Activated naive CD8-positive, alpha-beta T cell treated with anti-CD3 and anti-CD28 coated beads, Interleukin-2, amount 50 U/mL, for 24 hours (primary cell): ENCODE results near the gene DDX21.
"Not testable (repeated sequence)": the region's sequence is repeated elsewhere in the genome, so short reads cannot be mapped to it uniquely, and the experiment has no call there.

ENCODE experiments used
- ATAC-seq: fragments of 150-1000 bp; cut with Tn5 transposase; one replicate; pipeline ENCODE4 v1.10.0; 2021
- DNase-seq: peaks from one replicate; pipeline ENCODE4 v3.0.0; 2021
- H3K27ac Mint-ChIP-seq: one replicate; pipeline ENCODE4 v1.8.0; 2021; ENCODE audit warnings: mild to moderate bottlenecking, mixed read lengths
- H3K27me3 Mint-ChIP-seq: one replicate; pipeline ENCODE4 v1.8.0; 2021; ENCODE audit warnings: mixed read lengths
- H3K36me3 Mint-ChIP-seq: one replicate; pipeline ENCODE4 v1.8.0; 2021; ENCODE audit warnings: low read depth, mixed read lengths
- H3K4me1 Mint-ChIP-seq: one replicate; pipeline ENCODE4 v1.8.0; 2021; ENCODE audit warnings: mixed read lengths
- H3K4me3 Mint-ChIP-seq: one replicate; pipeline ENCODE4 v1.8.0; 2021; ENCODE audit warnings: mild to moderate bottlenecking, moderate library complexity, mixed read lengths
- H3K9me3 Mint-ChIP-seq: one replicate; pipeline ENCODE4 v1.8.0; 2021; ENCODE audit warnings: mixed read lengths

Gene DDX21

DNA sequence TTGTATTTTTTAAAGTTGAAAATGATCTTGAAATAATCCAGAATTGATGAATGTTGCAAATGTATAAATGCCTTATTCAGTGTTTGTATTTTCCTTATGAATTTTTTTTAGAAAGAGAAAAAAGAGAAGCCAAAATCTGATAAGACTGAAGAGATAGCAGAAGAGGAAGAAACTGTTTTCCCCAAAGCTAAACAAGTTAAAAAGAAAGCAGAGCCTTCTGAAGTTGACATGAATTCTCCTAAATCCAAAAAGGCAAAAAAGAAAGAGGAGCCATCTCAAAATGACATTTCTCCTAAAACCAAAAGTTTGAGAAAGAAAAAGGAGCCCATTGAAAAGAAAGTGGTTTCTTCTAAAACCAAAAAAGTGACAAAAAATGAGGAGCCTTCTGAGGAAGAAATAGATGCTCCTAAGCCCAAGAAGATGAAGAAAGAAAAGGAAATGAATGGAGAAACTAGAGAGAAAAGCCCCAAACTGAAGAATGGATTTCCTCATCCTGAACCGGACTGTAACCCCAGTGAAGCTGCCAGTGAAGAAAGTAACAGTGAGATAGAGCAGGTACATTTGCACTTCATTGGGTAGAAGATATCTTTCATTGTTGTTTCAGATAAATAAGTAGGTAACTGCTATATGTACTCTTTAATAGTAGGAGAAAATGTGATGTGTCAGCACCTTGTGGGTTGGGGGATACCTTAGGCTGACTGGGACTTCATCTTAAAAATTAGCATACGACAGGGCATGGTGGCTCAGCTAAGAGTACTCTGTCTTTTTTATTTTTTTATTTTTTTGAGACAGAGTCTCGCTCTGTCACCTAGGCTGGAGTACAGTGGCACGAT lies 3.9 kb downstream of the DDX21 start:
- H3K4me3 Mint-ChIP-seq = peak overlapping the region; percentile 60
- H3K9me3 Mint-ChIP-seq = no peaks in the 10 kb centered on the region
- ATAC-seq (no peak), DNase-seq (no peak)
- H3K27ac Mint-ChIP-seq = peak overlapping the region; percentile 56
- peaks cover 55% of the 10 kb centered on the region for H3K4me1 Mint-ChIP-seq
- peaks cover 75% of the 10 kb centered on the region for H3K36me3 Mint-ChIP-seq
- H3K27me3 Mint-ChIP-seq = no peaks in the 10 kb centered on the region

DNA sequence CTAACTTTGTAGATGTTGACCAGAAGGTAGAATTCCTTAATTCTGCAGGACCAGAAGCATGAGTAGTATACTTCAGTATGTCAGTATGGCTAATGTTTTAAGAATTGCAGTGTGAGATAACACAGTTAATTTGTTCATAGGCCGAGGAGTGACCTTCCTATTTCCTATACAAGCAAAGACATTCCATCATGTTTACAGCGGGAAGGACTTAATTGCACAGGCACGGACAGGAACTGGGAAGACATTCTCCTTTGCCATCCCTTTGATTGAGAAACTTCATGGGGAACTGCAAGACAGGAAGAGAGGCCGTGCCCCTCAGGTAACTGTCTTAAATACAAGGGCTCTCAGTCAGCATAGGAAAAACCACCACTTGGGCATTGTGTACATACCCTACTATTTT lies 7.2 kb downstream of the DDX21 start:
- DNase-seq (no peak), ATAC-seq (no peak)
- no peak overlapping the region for H3K27ac Mint-ChIP-seq
- H3K27me3 Mint-ChIP-seq = no peaks in the 10 kb centered on the region
- H3K36me3 Mint-ChIP-seq = peaks cover 83% of the 10 kb centered on the region
- peaks cover 40% of the 10 kb centered on the region for H3K4me1 Mint-ChIP-seq
- no peaks in the 10 kb centered on the region for H3K9me3 Mint-ChIP-seq
- no peak overlapping the region for H3K4me3 Mint-ChIP-seq

DNA sequence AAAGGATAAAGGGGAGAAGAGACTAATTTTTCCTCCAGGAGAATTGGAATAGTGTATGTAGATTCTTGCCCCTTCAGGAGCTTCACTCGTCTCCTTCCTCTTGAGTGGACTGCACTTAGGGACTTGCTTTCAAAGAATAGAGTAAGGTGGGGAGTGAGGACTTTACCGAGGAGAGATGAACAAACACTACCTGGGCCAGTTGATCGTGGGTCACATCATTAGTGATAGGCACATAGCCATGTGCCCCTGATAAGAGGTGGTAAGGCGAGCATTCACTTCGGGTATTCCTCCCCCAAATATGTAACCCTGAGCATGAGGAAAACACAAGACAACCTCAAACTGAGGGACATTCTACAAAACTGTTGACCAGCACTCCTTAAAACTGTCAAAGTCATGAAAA lies 18.0 kb downstream of the DDX21 start:
- Mint-ChIP-seq H3K36me3 (peaks cover 82% of the 10 kb centered on the region), H3K4me1 (no peaks in the 10 kb centered on the region), H3K27ac (peak overlapping the region; percentile 15), H3K27me3 (no peaks in the 10 kb centered on the region), H3K4me3 (no peak overlapping the region), H3K9me3 (no peaks in the 10 kb centered on the region)
- ATAC-seq (no peak), DNase-seq (no peak)

DNA sequence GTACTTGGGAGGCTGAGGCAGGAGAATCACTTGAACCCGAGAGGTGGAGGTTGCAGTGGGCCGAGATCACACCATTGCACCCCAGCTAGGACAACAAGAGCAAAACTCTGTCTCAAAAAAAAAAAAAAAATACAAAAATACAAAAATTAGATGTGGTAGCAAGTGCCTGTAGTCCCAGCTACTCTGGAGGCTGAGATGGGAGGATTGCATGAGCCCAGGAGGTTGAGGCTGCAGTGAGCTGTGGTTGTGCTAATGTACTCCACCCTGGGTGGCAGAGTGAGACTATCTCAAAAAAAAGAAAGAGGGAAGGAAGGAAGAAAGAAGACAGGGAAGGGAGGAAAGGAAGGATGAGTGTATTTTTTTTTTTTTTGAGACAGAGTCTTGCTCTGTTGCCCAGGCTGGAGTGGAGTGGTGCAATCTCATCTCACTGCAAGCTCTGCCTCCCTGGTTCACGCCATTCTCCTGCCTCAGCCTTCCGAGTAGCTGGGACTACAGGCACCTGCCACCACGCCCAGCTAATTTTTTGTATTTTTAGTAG lies 20.0 kb downstream of the DDX21 start:
- ATAC-seq, H3K4me3 Mint-ChIP-seq, H3K4me1 Mint-ChIP-seq, DNase-seq, H3K27ac Mint-ChIP-seq, H3K27me3 Mint-ChIP-seq, H3K9me3 Mint-ChIP-seq: not testable (repeated sequence)
- H3K36me3 Mint-ChIP-seq = peaks cover 86% of the 10 kb centered on the region

DNA sequence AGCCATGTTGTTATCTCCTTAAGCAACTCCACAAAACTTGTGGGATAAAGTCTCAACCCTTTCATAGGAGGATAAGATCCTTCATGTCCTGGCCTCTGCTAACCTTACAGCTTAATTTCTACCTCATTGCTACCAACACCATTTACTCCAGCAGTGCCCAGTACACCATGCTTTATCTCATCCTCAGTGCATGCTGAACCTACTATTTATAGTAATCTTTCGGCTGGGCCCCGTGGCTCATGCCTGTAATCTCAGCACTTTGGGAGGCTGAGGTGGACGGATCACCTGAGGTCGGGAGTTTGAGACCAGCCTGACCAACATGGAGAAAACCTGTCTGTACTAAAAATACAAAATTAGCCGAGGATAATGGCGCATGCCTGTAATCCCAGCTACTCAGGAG lies 23.8 kb downstream of the DDX21 start:
- not testable (repeated sequence) for DNase-seq, H3K27me3 Mint-ChIP-seq, H3K4me3 Mint-ChIP-seq, H3K9me3 Mint-ChIP-seq, H3K4me1 Mint-ChIP-seq, ATAC-seq
- Mint-ChIP-seq H3K36me3 (peaks cover 85% of the 10 kb centered on the region), H3K27ac (peak overlapping the region; percentile 40)

DNA sequence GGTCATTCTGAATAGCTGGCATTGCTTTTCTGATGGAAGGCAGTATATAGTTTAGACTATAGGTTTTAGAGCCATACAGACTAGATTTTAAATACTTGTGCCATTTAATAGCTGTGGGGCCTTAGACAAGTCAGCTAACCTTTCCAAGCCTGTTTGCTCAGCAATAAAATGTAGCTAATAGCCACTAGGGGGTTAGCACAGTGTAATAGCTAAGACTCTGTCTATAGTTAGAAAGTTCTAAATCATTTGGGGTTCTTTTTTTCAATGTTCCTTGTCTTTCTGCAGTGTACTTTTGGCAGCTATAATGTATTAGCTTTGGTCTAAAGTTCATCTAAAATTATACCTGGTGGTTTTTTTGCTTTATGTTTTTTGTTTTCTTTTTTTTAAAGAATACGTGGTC lies 25.1 kb downstream of the DDX21 start:
- no peak overlapping the region for H3K27ac Mint-ChIP-seq
- H3K4me3 Mint-ChIP-seq = no peak overlapping the region
- no peaks in the 10 kb centered on the region for H3K9me3 Mint-ChIP-seq
- ATAC-seq (peak; percentile 58), DNase-seq (no peak)
- no peaks in the 10 kb centered on the region for H3K27me3 Mint-ChIP-seq
- peaks cover 2% of the 10 kb centered on the region for H3K4me1 Mint-ChIP-seq
- peaks cover 82% of the 10 kb centered on the region for H3K36me3 Mint-ChIP-seq

DNA sequence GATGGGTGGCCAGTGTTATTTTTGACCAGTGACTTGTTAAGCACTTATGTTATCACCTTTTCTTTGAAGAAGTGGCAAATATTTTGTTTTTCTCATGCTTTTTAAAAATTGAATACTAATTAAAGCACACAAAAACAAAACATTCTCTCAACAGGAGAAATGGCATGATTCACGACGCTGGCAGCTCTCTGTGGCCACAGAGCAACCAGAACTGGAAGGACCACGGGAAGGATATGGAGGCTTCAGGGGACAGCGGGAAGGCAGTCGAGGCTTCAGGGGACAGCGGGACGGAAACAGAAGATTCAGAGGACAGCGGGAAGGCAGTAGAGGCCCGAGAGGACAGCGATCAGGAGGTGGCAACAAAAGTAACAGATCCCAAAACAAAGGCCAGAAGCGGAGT lies 26.4 kb downstream of the DDX21 start:
- H3K27me3 Mint-ChIP-seq = no peaks in the 10 kb centered on the region
- DNase-seq (no peak), ATAC-seq (no peak)
- no peak overlapping the region for H3K27ac Mint-ChIP-seq
- no peak overlapping the region for H3K4me3 Mint-ChIP-seq
- H3K4me1 Mint-ChIP-seq = peaks cover 7% of the 10 kb centered on the region
- peaks cover 75% of the 10 kb centered on the region for H3K36me3 Mint-ChIP-seq
- H3K9me3 Mint-ChIP-seq = no peaks in the 10 kb centered on the region

DNA sequence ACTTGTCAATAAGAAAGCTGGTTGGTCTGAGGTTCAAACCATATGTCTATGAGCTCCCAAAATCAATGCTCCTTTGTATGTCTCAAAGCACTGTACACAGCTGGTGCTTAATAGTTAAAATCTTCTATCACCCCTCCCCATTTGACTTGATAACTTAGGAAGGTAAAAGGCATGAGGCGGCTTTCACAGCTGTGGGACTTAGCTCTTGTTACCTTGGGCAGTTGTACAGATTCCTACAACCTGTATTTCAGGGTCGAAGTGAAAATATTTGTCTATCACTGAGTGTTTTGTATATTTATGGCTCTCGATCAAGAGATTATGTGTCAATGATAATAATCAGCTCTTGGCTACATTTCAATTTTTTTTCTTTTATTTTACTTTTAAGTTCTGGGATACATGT lies 31.6 kb downstream of the DDX21 start:
- peak overlapping the region; percentile 95 for H3K27ac Mint-ChIP-seq
- H3K36me3 Mint-ChIP-seq = peaks cover 39% of the 10 kb centered on the region
- H3K27me3 Mint-ChIP-seq = peaks cover 2% of the 10 kb centered on the region
- DNase-seq (no peak), ATAC-seq (no peak)
- peaks cover 48% of the 10 kb centered on the region for H3K4me1 Mint-ChIP-seq
- H3K9me3 Mint-ChIP-seq = no peaks in the 10 kb centered on the region
- peak overlapping the region; percentile 95 for H3K4me3 Mint-ChIP-seq

DNA sequence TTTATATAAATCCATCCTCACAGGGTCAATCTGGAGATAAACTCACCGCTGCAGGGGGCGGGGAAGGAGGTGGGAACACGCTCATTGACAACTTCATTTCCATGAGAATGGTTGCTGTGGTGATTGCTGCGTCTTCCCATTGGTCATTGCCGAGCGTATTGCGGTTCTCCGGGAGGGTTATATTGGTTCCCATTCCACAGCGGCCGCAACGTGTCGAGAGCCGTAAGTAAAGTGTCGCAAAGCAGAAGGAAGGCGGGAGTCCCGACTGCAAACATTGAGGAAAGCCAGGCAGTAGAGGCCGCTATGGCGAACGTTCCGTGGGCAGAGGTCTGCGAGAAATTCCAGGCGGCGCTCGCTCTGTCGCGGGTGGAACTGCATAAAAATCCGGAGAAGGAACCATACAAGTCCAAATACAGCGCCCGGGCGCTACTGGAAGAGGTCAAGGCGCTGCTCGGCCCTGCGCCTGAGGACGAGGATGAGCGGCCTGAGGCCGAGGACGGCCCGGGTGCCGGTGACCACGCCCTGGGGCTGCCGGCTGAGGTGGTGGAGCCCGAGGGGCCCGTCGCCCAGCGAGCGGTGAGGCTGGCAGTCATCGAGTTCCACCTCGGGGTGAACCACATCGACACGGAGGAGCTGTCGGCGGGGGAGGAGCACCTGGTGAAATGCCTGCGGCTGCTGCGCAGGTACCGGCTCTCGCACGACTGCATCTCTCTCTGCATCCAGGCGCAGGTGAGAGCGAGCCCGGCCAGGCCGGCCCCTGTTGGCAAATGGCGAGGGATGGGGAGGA lies 32.8 kb downstream of the DDX21 start, which contains the start of gene KIFBP:
TSS of gene KIFBP (plus strand) at position 274 of the 787 bp plus-strand sequence. CDS start at position 304, 30 bp downstream.
- peak within 1 kb of the TSS; percentile 95 for H3K4me3 Mint-ChIP-seq
- DNase-seq (peak; percentile 83), ATAC-seq (peak; percentile 87)
- peak within 1 kb of the TSS; percentile 95 for H3K27ac Mint-ChIP-seq
- peaks cover 2% of the 10 kb centered on the region for H3K27me3 Mint-ChIP-seq
- peaks cover 29% of the 10 kb centered on the region for H3K36me3 Mint-ChIP-seq
- peaks cover 56% of the 10 kb centered on the region for H3K4me1 Mint-ChIP-seq
- no peaks in the 10 kb centered on the region for H3K9me3 Mint-ChIP-seq

DNA sequence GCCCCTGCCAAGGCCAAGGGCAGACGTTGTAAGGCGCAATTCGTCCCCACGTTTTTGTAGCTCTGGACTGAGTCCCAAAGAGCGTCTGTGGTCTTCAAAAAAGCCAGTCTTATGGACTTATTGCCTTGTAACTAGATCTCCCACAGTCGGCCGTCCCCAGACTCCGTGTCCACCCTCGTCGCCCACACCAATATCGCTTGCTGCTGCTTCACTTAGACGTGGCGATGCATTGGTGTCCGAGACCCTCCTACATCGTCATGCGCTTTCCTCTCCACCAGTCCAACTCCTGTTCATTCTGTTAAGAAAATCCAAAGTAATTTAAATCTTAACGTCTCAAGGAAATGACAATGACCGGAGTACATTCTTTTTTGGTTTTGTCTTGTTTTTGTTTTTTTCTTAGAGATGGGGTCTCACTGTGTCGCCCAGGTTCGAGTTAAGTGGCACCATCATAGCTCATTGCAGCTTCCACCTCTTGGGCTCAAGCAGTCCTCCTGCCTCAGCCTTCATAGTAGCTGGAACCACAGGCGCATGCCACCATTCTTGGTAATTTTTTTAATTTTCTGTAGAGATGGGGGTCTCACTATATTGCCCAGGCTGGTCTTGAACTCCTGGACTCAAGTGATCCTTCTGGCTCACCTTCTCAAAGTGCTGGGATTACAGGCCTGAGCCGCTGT lies 33.5 kb downstream of the DDX21 start:
- peak overlapping the region; percentile 73 for H3K27ac Mint-ChIP-seq
- H3K4me1 Mint-ChIP-seq = peaks cover 56% of the 10 kb centered on the region
- DNase-seq (no peak), ATAC-seq (no peak)
- H3K27me3 Mint-ChIP-seq = peaks cover 2% of the 10 kb centered on the region
- H3K36me3 Mint-ChIP-seq = peaks cover 23% of the 10 kb centered on the region
- H3K4me3 Mint-ChIP-seq = peak overlapping the region; percentile 95
- no peaks in the 10 kb centered on the region for H3K9me3 Mint-ChIP-seq

DNA sequence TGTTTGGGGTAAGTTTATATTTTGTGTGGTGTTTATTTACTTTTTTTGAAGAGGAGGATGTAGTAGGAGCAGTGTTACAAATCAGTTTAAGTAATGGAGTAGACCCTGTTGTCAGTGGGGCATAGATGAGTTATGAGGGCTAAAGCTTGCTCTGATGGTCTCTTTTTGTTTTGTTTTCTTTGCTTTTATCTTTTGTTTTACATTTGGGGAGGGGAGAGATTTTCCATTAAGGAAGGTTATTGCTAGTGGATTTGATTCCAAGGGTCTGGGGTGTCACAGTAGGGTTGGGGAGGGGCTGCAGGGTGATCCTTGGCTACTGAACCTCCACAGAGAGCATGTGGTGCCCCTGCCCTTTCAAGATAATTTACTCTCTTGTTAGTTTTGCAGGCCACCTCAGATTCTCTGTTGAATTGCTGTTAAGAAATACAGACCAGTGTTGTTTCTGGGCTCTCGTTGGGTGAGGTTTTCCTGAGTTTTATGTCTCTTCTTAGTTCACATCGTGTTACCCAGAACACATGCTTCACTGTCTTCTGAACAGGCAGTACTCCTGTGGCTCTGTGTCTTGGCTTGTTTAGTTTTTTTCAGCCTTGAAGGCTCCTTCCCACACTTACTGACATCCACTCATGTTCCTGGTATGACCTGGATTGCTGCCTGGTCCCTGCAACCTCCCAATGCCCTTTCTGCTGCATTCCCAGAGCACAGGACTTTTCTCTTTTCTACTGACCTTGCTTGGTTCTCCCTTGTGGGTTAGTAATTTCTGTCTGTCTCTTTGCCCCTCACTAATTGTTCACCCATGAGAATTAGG lies 36.9 kb downstream of the DDX21 start:
- ATAC-seq = no peak
- Mint-ChIP-seq H3K27ac (no peak overlapping the region), H3K27me3 (peaks cover 2% of the 10 kb centered on the region), H3K4me1 (peaks cover 59% of the 10 kb centered on the region), H3K36me3 (peaks cover 12% of the 10 kb centered on the region), H3K9me3 (no peaks in the 10 kb centered on the region), H3K4me3 (no peak overlapping the region)
- no peak for DNase-seq

DNA sequence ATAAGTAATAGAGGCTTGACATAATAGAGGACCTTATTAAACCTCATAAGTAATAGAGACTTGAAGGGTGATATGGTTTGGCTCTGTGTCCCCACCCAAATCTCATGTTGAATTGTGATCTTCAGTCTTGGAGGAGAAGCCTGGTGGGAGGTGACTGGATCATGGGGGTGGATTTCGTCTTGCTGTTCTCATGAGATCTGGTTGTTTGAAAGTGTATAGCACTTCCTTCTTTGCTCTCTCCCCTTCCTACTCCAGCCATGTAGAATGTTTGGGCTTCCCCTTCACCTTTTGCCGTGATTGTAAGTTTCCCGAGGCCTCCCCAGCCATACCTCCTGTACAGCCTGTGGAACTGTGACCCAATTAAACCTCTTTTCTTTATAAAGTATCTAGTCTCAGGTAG lies 41.2 kb downstream of the DDX21 start:
- ATAC-seq = peak; percentile 2
- Mint-ChIP-seq H3K27me3 (no peaks in the 10 kb centered on the region), H3K4me1 (peaks cover 37% of the 10 kb centered on the region), H3K36me3 (peaks cover 5% of the 10 kb centered on the region), H3K4me3 (peak overlapping the region; percentile 19), H3K27ac (peak overlapping the region; percentile 86), H3K9me3 (no peaks in the 10 kb centered on the region)
- no peak for DNase-seq

DNA sequence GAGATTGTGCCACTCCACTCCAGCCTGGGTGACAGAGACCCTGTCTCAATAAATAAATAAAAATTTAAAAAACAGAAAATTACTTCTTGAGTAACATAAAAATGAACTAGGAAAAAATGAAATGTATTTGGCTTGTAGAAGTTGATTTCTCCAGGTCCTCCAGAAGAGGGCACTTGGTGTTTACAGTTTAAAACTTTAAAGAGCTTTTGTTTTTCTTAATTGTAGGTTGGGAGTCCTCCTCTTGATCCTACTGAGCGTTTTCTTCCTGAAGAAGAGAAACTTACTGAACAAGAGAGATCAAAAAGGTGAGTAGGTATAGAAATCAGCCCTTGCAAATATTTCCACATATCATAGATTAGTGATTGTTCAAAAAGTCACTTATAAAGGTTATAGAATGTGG lies 48.9 kb downstream of the DDX21 start:
- Mint-ChIP-seq H3K36me3 (peaks cover 2% of the 10 kb centered on the region), H3K27me3 (no peaks in the 10 kb centered on the region), H3K27ac (peak overlapping the region; percentile 42), H3K9me3 (no peaks in the 10 kb centered on the region), H3K4me1 (peaks cover 5% of the 10 kb centered on the region), H3K4me3 (no peak overlapping the region)
- DNase-seq = no peak
- ATAC-seq = no peak
